ENCODE measurements around the gene SOX6. TPM values are rescaled to one million over a fixed set of nuclear protein-coding genes. Genes with fewer than 3 reads are reported as not detected.

Gene SOX6
- total and polyA plus RNA-seq, 8 donors = 5.1 to 23.0 (median 18.7) TPM

DNA sequence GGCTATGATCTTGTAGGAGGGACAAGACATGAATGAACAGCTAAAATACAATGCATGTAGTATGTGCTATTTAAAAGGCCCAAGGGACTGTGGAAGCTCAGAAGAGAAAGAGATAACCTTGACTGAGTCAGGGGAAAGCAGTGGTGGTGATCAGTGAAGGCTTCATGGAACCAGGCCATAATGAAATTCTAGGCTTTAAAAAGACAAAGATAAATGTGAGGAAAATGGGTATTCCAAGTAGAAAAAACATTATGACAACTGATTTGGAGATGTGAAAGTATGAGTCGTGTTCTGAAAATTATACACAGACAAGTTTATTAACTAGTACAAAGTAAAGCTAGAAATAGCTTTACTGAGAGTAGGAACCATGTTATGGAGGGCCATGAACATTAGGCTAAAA, 189.8 kb downstream of the SOX6 start:
- WGBS, 2 donors = 82% methylated on average over 1 of the region's 1 CpG
- ATAC-seq (no peak), FAIRE-seq (no peak)

DNA sequence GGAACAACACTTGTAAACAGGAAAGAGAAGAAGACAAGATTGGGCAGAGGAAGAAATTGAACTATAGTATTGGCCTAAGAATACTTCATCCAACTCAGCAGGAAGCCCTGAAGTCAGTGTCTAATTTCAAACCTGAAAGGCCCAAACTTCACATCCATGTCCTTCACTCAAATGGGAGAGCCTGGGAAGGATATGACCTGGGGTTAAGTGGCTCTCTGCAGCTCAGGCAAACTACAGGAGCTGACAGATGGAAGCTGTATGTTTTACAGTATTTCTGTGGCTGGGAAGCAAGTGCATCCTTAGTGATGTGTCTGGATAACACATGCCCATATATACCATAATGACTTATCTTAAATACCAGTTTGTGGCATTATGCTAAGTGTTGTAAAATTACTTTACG, 196.2 kb downstream of the SOX6 start:
- FAIRE-seq (no peak), DNase-seq (no peak), ATAC-seq (no peak)
- TF ChIP-seq, protein P1, sequence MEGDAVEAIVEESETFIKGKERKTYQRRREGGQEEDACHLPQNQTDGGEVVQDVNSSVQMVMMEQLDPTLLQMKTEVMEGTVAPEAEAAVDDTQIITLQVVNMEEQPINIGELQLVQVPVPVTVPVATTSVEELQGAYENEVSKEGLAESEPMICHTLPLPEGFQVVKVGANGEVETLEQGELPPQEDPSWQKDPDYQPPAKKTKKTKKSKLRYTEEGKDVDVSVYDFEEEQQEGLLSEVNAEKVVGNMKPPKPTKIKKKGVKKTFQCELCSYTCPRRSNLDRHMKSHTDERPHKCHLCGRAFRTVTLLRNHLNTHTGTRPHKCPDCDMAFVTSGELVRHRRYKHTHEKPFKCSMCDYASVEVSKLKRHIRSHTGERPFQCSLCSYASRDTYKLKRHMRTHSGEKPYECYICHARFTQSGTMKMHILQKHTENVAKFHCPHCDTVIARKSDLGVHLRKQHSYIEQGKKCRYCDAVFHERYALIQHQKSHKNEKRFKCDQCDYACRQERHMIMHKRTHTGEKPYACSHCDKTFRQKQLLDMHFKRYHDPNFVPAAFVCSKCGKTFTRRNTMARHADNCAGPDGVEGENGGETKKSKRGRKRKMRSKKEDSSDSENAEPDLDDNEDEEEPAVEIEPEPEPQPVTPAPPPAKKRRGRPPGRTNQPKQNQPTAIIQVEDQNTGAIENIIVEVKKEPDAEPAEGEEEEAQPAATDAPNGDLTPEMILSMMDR (IDR thresholded peaks at IDR 0.05) = no peak
- intact Hi-C loops (cut with DNase I) = no loop called here
- WGBS, 2 donors = 95 to 96% methylated on average over 1 of the region's 1 CpG
- Histone ChIP-seq H3K27ac (no peak overlapping the region), H3K9me3 (no peaks in the 10 kb centered on the region), H3K4me3 (no peak overlapping the region), H3K36me3 (no peaks in the 10 kb centered on the region), H3K4me1 (peaks cover 2 to 5% (median 3%) of the 10 kb centered on the region in 3 donors), H3K27me3 (no peaks in the 10 kb centered on the region)

More for the DNA sequence above, 189.8 kb downstream of the SOX6 start:
- no peaks in the 10 kb centered on the region for H3K9me3 ChIP-seq
- H3K27me3 ChIP-seq = no peaks in the 10 kb centered on the region
- intact Hi-C loops (cut with DNase I) = no loop called here
- H3K4me1 ChIP-seq = no peaks in the 10 kb centered on the region
- no peak overlapping the region for H3K27ac ChIP-seq
- H3K36me3 ChIP-seq = no peaks in the 10 kb centered on the region
- TF ChIP-seq, protein P1 (IDR thresholded peaks at IDR 0.05) = no peak
- no peak overlapping the region for H3K4me3 ChIP-seq
- DNase-seq = no peak

DNA sequence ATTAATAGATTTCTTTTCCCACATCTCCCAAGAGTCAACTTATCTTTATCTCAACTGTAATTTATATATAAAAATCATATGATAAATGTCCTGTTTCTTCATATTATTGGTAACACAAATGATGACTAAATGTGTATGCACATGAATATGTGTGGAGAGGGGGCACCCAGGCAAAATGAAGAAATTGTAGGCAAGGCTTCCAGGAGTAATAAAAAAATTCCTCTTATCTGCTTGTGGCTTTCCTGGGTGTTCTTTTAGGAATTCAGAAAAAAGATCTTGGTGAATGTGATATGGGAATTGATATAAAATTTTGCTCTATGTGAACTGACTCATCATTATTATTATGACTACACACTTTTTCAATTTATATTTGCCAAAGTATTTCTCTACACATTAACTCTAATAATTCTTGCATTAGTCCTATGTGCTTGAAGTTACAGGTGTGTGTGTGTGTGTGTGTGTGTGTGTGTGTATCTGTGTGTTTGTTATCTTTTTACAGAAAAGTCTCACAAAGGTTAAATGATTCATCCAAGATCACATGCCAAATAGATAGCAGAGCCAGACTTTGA, 197.8 kb downstream of the SOX6 start:
- TF ChIP-seq, protein P1 (IDR thresholded peaks at IDR 0.05) = no peak

DNA sequence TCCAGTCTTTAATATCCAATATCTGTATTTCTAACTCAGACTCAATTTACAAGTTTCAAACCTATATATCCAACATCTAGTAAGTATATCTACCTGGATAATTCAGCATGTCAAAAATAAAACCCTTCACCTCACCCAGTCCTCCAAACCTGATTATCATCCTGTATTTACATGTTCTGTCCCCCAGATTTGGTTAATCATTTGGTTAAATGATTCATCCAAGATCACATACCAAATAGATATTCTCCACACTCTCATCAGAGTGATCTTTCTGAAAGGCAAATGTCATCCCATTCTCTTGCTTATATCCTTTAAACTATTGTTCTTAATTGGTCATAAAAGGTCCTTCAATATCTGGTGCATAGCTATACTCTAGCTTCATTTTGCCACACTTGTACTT, 199.0 kb downstream of the SOX6 start:
- no peaks in the 10 kb centered on the region for H3K9me3 ChIP-seq
- FAIRE-seq = no peak
- ATAC-seq = no peak

More for the DNA sequence above, 197.8 kb downstream of the SOX6 start:
- Histone ChIP-seq H3K36me3 (no peaks in the 10 kb centered on the region), H3K4me1 (peaks cover 14 to 21% (median 15%) of the 10 kb centered on the region in 3 donors), H3K9me3 (no peaks in the 10 kb centered on the region), H3K4me3 (no peak overlapping the region), H3K27me3 (no peaks in the 10 kb centered on the region), H3K27ac (no peak overlapping the region)
- no peak for ATAC-seq
- FAIRE-seq = no peak
- no peak for DNase-seq
- intact Hi-C loops (cut with DNase I) = no loop called here

DNA sequence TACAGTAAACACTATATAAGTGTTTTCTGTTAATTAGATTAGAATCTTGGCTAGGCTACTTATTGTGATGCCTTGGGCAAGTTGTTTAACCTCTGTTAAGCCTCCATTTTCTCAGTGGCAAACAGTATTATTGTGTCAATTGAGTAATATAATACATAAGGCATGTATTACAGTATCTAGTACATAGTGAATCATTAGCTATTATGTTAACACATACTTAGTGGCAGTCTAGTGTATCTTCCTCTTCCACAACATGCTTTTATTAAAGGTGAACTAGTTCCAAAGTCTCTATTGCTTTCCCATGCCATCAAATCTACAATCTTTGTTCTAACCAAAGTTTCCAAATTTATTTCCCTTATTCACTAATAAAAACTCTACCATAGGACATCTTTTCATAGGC, 200.9 kb downstream of the SOX6 start:
- Histone ChIP-seq H3K27me3 (no peaks in the 10 kb centered on the region), H3K4me1 (peaks cover 22 to 44% (median 24%) of the 10 kb centered on the region in 3 donors), H3K4me3 (no peak overlapping the region), H3K27ac (peak overlapping the region in 3 of 4 donors; percentile 35 to 66 (median 45)), H3K36me3 (no peaks in the 10 kb centered on the region), H3K9me3 (no peaks in the 10 kb centered on the region)
- no peak for FAIRE-seq
- TF ChIP-seq, protein P1 (IDR thresholded peaks at IDR 0.05) = no peak
- DNase-seq = no peak
- ATAC-seq = peak; percentile 55 to 76 (median 57)
- intact Hi-C loops (cut with DNase I) = no loop called here

More for the DNA sequence above, 199.0 kb downstream of the SOX6 start:
- TF ChIP-seq, protein P1 (IDR thresholded peaks at IDR 0.05) = no peak
- no peaks in the 10 kb centered on the region for H3K36me3 ChIP-seq
- intact Hi-C loops (cut with DNase I) = no loop called here
- H3K27ac ChIP-seq = no peak overlapping the region
- no peak for DNase-seq
- no peaks in the 10 kb centered on the region for H3K27me3 ChIP-seq
- no peak overlapping the region for H3K4me3 ChIP-seq
- peaks cover 15 to 26% (median 21%) of the 10 kb centered on the region in 3 donors for H3K4me1 ChIP-seq

Measured in pancreas (tissue), 10 donors.